Measurements from ENCODE around the gene SNN.

- TF ChIP-seq POLR2AphosphoS5 (IDR thresholded peaks at IDR 0.05) = no peak
- TF ChIP-seq POLR2A (IDR thresholded peaks at IDR 0.05; ENCODE audit: low read depth) = no peak
- TF ChIP-seq, protein P1, sequence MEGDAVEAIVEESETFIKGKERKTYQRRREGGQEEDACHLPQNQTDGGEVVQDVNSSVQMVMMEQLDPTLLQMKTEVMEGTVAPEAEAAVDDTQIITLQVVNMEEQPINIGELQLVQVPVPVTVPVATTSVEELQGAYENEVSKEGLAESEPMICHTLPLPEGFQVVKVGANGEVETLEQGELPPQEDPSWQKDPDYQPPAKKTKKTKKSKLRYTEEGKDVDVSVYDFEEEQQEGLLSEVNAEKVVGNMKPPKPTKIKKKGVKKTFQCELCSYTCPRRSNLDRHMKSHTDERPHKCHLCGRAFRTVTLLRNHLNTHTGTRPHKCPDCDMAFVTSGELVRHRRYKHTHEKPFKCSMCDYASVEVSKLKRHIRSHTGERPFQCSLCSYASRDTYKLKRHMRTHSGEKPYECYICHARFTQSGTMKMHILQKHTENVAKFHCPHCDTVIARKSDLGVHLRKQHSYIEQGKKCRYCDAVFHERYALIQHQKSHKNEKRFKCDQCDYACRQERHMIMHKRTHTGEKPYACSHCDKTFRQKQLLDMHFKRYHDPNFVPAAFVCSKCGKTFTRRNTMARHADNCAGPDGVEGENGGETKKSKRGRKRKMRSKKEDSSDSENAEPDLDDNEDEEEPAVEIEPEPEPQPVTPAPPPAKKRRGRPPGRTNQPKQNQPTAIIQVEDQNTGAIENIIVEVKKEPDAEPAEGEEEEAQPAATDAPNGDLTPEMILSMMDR (IDR thresholded peaks at IDR 0.05) = no peak
- no peak for TF ChIP-seq EP300 (IDR thresholded peaks at IDR 0.05)
Measured at GRCh38 chr16:11721781-11722467, 53.7 kb downstream of the SNN start.
